GM23338 (cell line): ENCODE results near the gene CSGALNACT2. TPM values are rescaled to one million over a fixed set of nuclear protein-coding genes. Genes with fewer than 3 reads are reported as not detected.

Experiments
- ATAC-seq: fragments of 200-7000 bp; cut with Tn5 transposase; 3 replicates; pipeline ENCODE4 v1.9.1; 2020
- DNase-seq: peaks from one replicate; pipeline ENCODE4 v3.0.0-alpha.2; 2015; ENCODE audit warnings: low spot score
- H2AFZ ChIP-seq: fragments of 200-600 bp; sonication (generic); 2 replicates; pipeline ENCODE4 v1.8.0; 2016; ENCODE audit warnings: antibody characterized with exemption, mild to moderate bottlenecking, moderate library complexity
- H3F3A ChIP-seq: fragments of 200-600 bp; sonication (generic); replicated peaks from 2 replicates; pipeline ENCODE4 v1.8.0; 2017; ENCODE audit warnings: antibody characterized with exemption, mixed run types, low read depth
- H3K27ac ChIP-seq: fragments of 200-600 bp; sonication (generic); 2 replicates; pipeline ENCODE4 v1.6.1; 2016; ENCODE audit warnings: low read depth
- H3K27me3 ChIP-seq: fragments of 200-600 bp; sonication (generic); 2 replicates; pipeline ENCODE4 v1.8.0; 2016; ENCODE audit warnings: mild to moderate bottlenecking, mixed run types, moderate library complexity; ENCODE audit not compliant: insufficient read depth
- H3K36me3 ChIP-seq: fragments of 200-600 bp; sonication (generic); 2 replicates; pipeline ENCODE4 v1.8.0; 2016; ENCODE audit warnings: mild to moderate bottlenecking; ENCODE audit not compliant: insufficient read depth
- H3K4me1 ChIP-seq: fragments of 200-600 bp; sonication (generic); 2 replicates; pipeline ENCODE4 v1.8.0; 2016; ENCODE audit warnings: mild to moderate bottlenecking, moderate library complexity; ENCODE audit not compliant: insufficient read depth
- H3K4me2 ChIP-seq: fragments of 200-600 bp; sonication (generic); 2 replicates; pipeline ENCODE4 v1.7.1; 2017; ENCODE audit warnings: mixed run types
- H3K4me3 ChIP-seq: fragments of 200-600 bp; sonication (generic); 2 replicates; pipeline ENCODE4 v1.6.1; 2016; ENCODE audit warnings: mixed run types
- H3K79me2 ChIP-seq: fragments of 200-600 bp; sonication (generic); replicated peaks from 2 replicates; pipeline ENCODE4 v1.8.0; 2017; ENCODE audit warnings: mild to moderate bottlenecking; ENCODE audit not compliant: insufficient read depth
- H3K9me2 ChIP-seq: fragments of 200-600 bp; sonication (generic); 2 replicates; pipeline ENCODE4 v1.8.0; 2017; ENCODE audit not compliant: insufficient read depth
- H4K20me1 ChIP-seq: fragments of 200-600 bp; sonication (generic); replicated peaks from 2 replicates; pipeline ENCODE4 v1.8.0; 2017; ENCODE audit warnings: mild to moderate bottlenecking; ENCODE audit not compliant: insufficient read depth
- H3K27ac Mint-ChIP-seq: 2 replicates; pipeline ENCODE4 v1.8.0; 2020; ENCODE audit warnings: inconsistent platforms, mild to moderate bottlenecking, moderate library complexity, mixed read lengths
- H3K27me3 Mint-ChIP-seq: 3 replicates; pipeline ENCODE4 v1.8.0; 2022; ENCODE audit warnings: low read depth, mild to moderate bottlenecking, moderate library complexity, mixed read lengths, inconsistent platforms; ENCODE audit not compliant: insufficient read depth, poor library complexity
- H3K36me3 Mint-ChIP-seq: 3 replicates; pipeline ENCODE4 v1.8.0; 2021; ENCODE audit warnings: low read depth, mild to moderate bottlenecking, inconsistent platforms, moderate library complexity, mixed read lengths
- H3K4me1 Mint-ChIP-seq: 3 replicates; pipeline ENCODE4 v1.8.0; 2020; ENCODE audit warnings: mild to moderate bottlenecking, inconsistent platforms, mixed read lengths
- H3K4me3 Mint-ChIP-seq: 3 replicates; pipeline ENCODE4 v1.8.0; 2021; ENCODE audit warnings: moderate library complexity, mild to moderate bottlenecking, inconsistent platforms, mixed read lengths
- H3K9me3 Mint-ChIP-seq: 3 replicates; pipeline ENCODE4 v1.8.0; 2020; ENCODE audit warnings: moderate library complexity, mild to moderate bottlenecking, inconsistent platforms, mixed read lengths
- CREB1 ChIP-seq: fragments of 250-450 bp; sonication (Bioruptor Pico); IDR thresholded peaks from 2 replicates; pipeline ENCODE4 v1.5.0; 2020; ENCODE audit warnings: low read depth, mild to moderate bottlenecking, moderate library complexity
- EZH2phosphoT487 ChIP-seq: fragments of 200-600 bp; sonication (generic); IDR thresholded peaks from one replicate; pipeline ENCODE4 v1.8.1; 2018; ENCODE audit warnings: antibody characterized with exemption; ENCODE audit not compliant: unreplicated experiment
- ZNF114 ChIP-seq: fragments of 250-450 bp; sonication (Bioruptor Pico); IDR thresholded peaks from 2 replicates; pipeline ENCODE4 v1.5.0; 2020; ENCODE audit warnings: mild to moderate bottlenecking, moderate library complexity
- ZNF331 ChIP-seq: fragments of 250-450 bp; sonication (Bioruptor Pico); IDR thresholded peaks from 2 replicates; pipeline ENCODE4 v1.5.0; 2020; ENCODE audit warnings: low read depth, mild to moderate bottlenecking, moderate library complexity
- polyA plus RNA-seq: library from polyadenylated mRNA; unstranded; fragments of >200 nt; fragmentation: Nextera tagmentation; extraction: Ambion mirVana; gene quantifications from 2 replicates; pipeline ENCODE4 v1.2.1, GENCODE V29; 2016
- total RNA-seq: library from RNA; depleted of rRNA; stranded (reverse); fragments of >200 nt; shearing (Covaris generic); gene quantifications from 2 replicates; pipeline ENCODE4 v1.2.3, GENCODE V29; 2014
- TF ChIP-seq, protein P1 (sequence below): IDR thresholded peaks from 2 replicates; pipeline ENCODE4 v1.6.1; 2016; ENCODE audit warnings: antibody characterized with exemption

The CSGALNACT2 gene
- total and polyA plus RNA-seq, 2 experiments from 2014 or later, result 3.0 to 4.6 TPM

- Mint-ChIP-seq H3K27ac (no peak overlapping the region), H3K4me3 (no peak overlapping the region), H3K36me3 (peaks cover 42% of the 10 kb centered on the region), H3K27me3 (peaks cover 8% of the 10 kb centered on the region), H3K4me1 (peaks cover 2% of the 10 kb centered on the region; the same call in 1 of the 3 replicates), H3K9me3 (no peaks in the 10 kb centered on the region; the same call in 2 of the 3 replicates)
- Histone ChIP-seq H3K4me2 (no peak overlapping the region), H3K79me2 (no peaks in the 10 kb centered on the region), H2AFZ (no peak overlapping the region), H4K20me1 (peaks cover 6% of the 10 kb centered on the region; the same call in 1 of the 2 replicates), H3K9me2 (no peaks in the 10 kb centered on the region), H3K36me3 (no peaks in the 10 kb centered on the region; the same call in 1 of the 2 replicates), H3K27ac (no peak overlapping the region), H3K4me1 (no peaks in the 10 kb centered on the region; the same call in 1 of the 2 replicates), H3K4me3 (no peak overlapping the region), H3K27me3 (no peaks in the 10 kb centered on the region), H3F3A (no peaks in the 10 kb centered on the region)
- ATAC-seq, result no peak
- TF ChIP-seq EZH2phosphoT487, result no peak
- DNase-seq, result no peak
These were observed 61.7 kb downstream of the CSGALNACT2 start for GRCh38 chr10:43199684-43200537.

GRCh38 chr10:43200538-43201390 is 62.5 kb downstream of the CSGALNACT2 start:
- H3F3A ChIP-seq, result no peaks in the 10 kb centered on the region
- H3K4me2 ChIP-seq, result no peak overlapping the region
- Mint-ChIP-seq H3K4me3 (no peak overlapping the region), H3K27ac (no peak overlapping the region), H3K27me3 (peaks cover 8% of the 10 kb centered on the region), H3K36me3 (peaks cover 34% of the 10 kb centered on the region), H3K4me1 (peaks cover 2% of the 10 kb centered on the region; the same call in 1 of the 3 replicates), H3K9me3 (no peaks in the 10 kb centered on the region; the same call in 2 of the 3 replicates)
- no peak for DNase-seq
- H2AFZ ChIP-seq, result no peak overlapping the region
- no peak overlapping the region for H3K27ac ChIP-seq
- no peaks in the 10 kb centered on the region; the same call in 1 of the 2 replicates for H3K36me3 ChIP-seq
- H4K20me1 ChIP-seq, result peaks cover 6% of the 10 kb centered on the region; the same call in 1 of the 2 replicates
- no peaks in the 10 kb centered on the region for H3K79me2 ChIP-seq
- no peak for ATAC-seq
- H3K4me1 ChIP-seq, result no peaks in the 10 kb centered on the region; the same call in 1 of the 2 replicates
- H3K4me3 ChIP-seq, result no peak overlapping the region
- TF ChIP-seq ZNF114 (CRISPR knock-in tag), result no peak
- TF ChIP-seq ZNF331 (CRISPR knock-in tag), result no peak
- TF ChIP-seq, protein P1, sequence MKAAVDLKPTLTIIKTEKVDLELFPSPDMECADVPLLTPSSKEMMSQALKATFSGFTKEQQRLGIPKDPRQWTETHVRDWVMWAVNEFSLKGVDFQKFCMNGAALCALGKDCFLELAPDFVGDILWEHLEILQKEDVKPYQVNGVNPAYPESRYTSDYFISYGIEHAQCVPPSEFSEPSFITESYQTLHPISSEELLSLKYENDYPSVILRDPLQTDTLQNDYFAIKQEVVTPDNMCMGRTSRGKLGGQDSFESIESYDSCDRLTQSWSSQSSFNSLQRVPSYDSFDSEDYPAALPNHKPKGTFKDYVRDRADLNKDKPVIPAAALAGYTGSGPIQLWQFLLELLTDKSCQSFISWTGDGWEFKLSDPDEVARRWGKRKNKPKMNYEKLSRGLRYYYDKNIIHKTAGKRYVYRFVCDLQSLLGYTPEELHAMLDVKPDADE, result no peak
- no peak for TF ChIP-seq CREB1 (CRISPR knock-in tag)
- no peaks in the 10 kb centered on the region for H3K9me2 ChIP-seq
- H3K27me3 ChIP-seq, result no peaks in the 10 kb centered on the region
